SH-SY5Y (cell line): Measurements from ENCODE around the gene CPED1.

ENCODE experiments used
- GATA2 ChIP-seq: IDR thresholded peaks from 2 replicates; pipeline ENCODE4 v1.6.1; 2011; ENCODE audit warnings: mild to moderate bottlenecking, low read depth, low read length
- GATA3 ChIP-seq: IDR thresholded peaks from 2 replicates; pipeline ENCODE4 v1.6.1; 2011; ENCODE audit warnings: low read depth, mild to moderate bottlenecking, low read length, moderate library complexity

CPED1 gene

GRCh38 chr7:121081327-121081936 is 92.9 kb downstream of the CPED1 start:
- TF ChIP-seq GATA2, result no peak
- no peak for TF ChIP-seq GATA3

- TF ChIP-seq GATA3, result no peak
Observed at GRCh38 chr7:121082400-121083101, 94.0 kb downstream of the CPED1 start.

GRCh38 chr7:121083138-121083789 is 94.8 kb downstream of the CPED1 start:
- TF ChIP-seq GATA3 (no peak), GATA2 (no peak)

- no peak for TF ChIP-seq GATA2
- no peak for TF ChIP-seq GATA3
Observed at GRCh38 chr7:121083790-121084251, 95.3 kb downstream of the CPED1 start.

- no peak for TF ChIP-seq GATA2
- no peak for TF ChIP-seq GATA3
Observed at GRCh38 chr7:121084256-121084655, 95.7 kb downstream of the CPED1 start.

- TF ChIP-seq GATA2, result no peak
- no peak for TF ChIP-seq GATA3
Observed at GRCh38 chr7:121084748-121085336, 96.3 kb downstream of the CPED1 start.

GRCh38 chr7:121085922-121086321 is 97.4 kb downstream of the CPED1 start:
- TF ChIP-seq GATA3 (no peak), GATA2 (no peak)

- TF ChIP-seq GATA2, result no peak
- no peak for TF ChIP-seq GATA3
Observed at GRCh38 chr7:121088870-121089269, 100.4 kb downstream of the CPED1 start.

GRCh38 chr7:121094829-121095228 is 106.3 kb downstream of the CPED1 start:
- no peak for TF ChIP-seq GATA2
- TF ChIP-seq GATA3, result no peak

GRCh38 chr7:121097577-121097976 is 109.1 kb downstream of the CPED1 start:
- no peak for TF ChIP-seq GATA2

- no peak for TF ChIP-seq GATA2
- no peak for TF ChIP-seq GATA3
Observed at GRCh38 chr7:121099572-121099971, 111.1 kb downstream of the CPED1 start.

- TF ChIP-seq GATA2 (no peak), GATA3 (no peak)
Observed at GRCh38 chr7:121101083-121101482, 112.6 kb downstream of the CPED1 start.

- TF ChIP-seq GATA2 (no peak), GATA3 (no peak)
Observed at GRCh38 chr7:121101621-121102020, 113.1 kb downstream of the CPED1 start.

- TF ChIP-seq GATA3, result no peak
- TF ChIP-seq GATA2, result no peak
Observed at GRCh38 chr7:121102619-121103018, 114.1 kb downstream of the CPED1 start.
